ENCODE measurements around the gene PLCB1. TPM values are rescaled to one million over a fixed set of nuclear protein-coding genes. Genes with fewer than 3 reads are reported as not detected.
A peak's percentile ranks its signal among the peaks of the same experiment; 100 is the strongest.

PLCB1 gene
- total and polyA plus RNA-seq, 7 donors, result 1.5 to 10.7 (median 4.2) TPM

DNA sequence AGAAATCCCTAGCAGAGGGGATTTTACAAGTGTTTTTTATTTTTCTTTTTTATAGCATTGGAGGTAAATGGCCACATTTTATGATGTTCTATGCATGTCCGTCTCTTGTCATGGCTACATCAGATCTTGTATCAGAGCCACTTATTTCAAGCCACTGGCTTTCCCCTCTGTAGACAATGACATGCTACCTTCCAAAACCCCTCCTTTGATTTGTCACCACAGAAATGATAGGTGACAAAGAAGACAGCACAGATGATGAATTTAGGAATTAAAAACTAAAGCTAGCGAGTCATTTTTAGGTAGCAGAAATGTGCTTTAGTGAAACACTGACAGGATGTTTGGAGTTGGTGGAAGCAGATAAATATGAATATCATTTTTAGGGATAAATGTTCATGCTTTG, 20.8 kb downstream of the PLCB1 start:
- 80 to 93% (median 88%) methylated on average over 2 of the region's 2 CpGs for WGBS, 3 donors
- no peaks in the 10 kb centered on the region for H3K27me3 ChIP-seq (ENCODE audit: insufficient read depth in 3 of 3, low read length in 2 of 3)
- TF ChIP-seq, protein P1, sequence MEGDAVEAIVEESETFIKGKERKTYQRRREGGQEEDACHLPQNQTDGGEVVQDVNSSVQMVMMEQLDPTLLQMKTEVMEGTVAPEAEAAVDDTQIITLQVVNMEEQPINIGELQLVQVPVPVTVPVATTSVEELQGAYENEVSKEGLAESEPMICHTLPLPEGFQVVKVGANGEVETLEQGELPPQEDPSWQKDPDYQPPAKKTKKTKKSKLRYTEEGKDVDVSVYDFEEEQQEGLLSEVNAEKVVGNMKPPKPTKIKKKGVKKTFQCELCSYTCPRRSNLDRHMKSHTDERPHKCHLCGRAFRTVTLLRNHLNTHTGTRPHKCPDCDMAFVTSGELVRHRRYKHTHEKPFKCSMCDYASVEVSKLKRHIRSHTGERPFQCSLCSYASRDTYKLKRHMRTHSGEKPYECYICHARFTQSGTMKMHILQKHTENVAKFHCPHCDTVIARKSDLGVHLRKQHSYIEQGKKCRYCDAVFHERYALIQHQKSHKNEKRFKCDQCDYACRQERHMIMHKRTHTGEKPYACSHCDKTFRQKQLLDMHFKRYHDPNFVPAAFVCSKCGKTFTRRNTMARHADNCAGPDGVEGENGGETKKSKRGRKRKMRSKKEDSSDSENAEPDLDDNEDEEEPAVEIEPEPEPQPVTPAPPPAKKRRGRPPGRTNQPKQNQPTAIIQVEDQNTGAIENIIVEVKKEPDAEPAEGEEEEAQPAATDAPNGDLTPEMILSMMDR (IDR thresholded peaks at IDR 0.05), result no peak

DNA sequence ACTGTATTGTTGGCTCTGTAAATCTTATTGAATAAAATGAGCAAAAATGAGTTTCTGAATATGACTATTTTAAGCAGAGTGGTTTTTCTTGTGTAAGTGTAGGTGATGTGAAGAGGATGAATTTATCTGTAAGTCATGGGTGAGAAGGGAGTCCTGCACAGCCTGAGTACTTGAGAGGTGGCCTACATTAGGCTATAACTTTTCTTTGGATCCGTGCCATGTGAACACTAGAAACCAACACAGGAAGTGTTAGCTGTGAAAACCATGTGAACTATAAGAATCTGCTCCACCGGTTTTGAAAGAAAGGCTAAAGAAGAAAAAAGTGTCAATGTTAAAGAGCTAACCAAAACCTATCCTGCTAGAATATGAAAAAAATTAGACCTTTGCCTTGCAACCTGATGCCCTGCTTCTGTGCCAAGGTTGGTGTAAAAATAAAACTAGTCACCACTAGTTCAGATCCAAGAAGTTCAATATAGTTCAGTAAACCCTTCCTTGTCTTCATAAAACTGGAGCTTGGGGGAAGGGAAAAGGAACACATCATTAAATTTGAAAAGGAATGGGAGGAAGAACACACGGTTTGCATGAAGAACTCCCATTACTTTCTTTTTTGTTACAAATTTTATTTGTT, 21.3 kb downstream of the PLCB1 start:
- 11 to 24% (median 14%) methylated on average over 3 of the region's 3 CpGs for WGBS, 3 donors
- H3K4me1 ChIP-seq, result peaks cover 57% of the 10 kb centered on the region
- H3K27ac ChIP-seq, result peak overlapping the region; percentile 78
- H3K27me3 ChIP-seq (ENCODE audit: insufficient read depth in 3 of 3, low read length in 2 of 3), result no peaks in the 10 kb centered on the region
- intact Hi-C loops (cut with DNase I), result no loop called here
- ATAC-seq (peak in 3 of 4 donors; percentile 59 to 75 (median 70)), DNase-seq (no peak)
- TF ChIP-seq, protein P1 (IDR thresholded peaks at IDR 0.05), result no peak
- peak overlapping the region; percentile 23 for H3K4me3 ChIP-seq
- no peaks in the 10 kb centered on the region for H3K9me3 ChIP-seq
- no peaks in the 10 kb centered on the region for H3K36me3 ChIP-seq (ENCODE audit: insufficient read depth in 1 of 2, low read depth in 1 of 2)

More for the DNA sequence above, 20.8 kb downstream of the PLCB1 start:
- Histone ChIP-seq H3K27ac (peak overlapping the region; percentile 78), H3K4me3 (no peak overlapping the region), H3K4me1 (peaks cover 57% of the 10 kb centered on the region), H3K9me3 (no peaks in the 10 kb centered on the region), H3K36me3 (ENCODE audit: insufficient read depth in 1 of 2, low read depth in 1 of 2) (no peaks in the 10 kb centered on the region)
- no peak for DNase-seq
- no peak for ATAC-seq
- intact Hi-C loops (cut with DNase I), result no loop called here

DNA sequence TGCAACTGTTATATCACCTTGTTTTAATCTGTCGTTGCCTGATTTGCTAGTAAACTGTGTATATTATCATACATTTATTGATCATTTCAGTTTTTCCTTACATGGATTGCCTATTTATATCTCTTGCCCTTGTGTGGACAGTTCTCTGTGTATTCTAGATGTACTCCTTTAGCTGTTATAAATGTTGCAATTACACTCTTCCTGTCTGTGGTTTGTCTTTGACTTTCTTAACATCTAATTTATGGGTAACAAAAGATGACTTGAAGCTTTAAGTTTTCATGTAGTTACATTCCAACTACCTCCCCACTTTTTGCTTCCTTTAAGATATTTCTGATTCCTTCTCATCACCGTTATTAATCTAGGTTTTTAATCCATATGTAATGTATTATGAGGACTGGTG, 22.6 kb downstream of the PLCB1 start:
- TF ChIP-seq, protein P1 (IDR thresholded peaks at IDR 0.05), result no peak
- intact Hi-C loops (cut with DNase I), result no loop called here
- H3K4me1 ChIP-seq, result peaks cover 57% of the 10 kb centered on the region
- WGBS, 3 donors, result 91 to 96% (median 95%) methylated on average over 2 of the region's 2 CpGs
- H3K9me3 ChIP-seq, result no peaks in the 10 kb centered on the region
- peak in 1 of 4 donors; percentile 30 for ATAC-seq
- no peak overlapping the region for H3K4me3 ChIP-seq
- H3K27me3 ChIP-seq (ENCODE audit: insufficient read depth in 3 of 3, low read length in 2 of 3), result no peaks in the 10 kb centered on the region
- H3K27ac ChIP-seq, result peak overlapping the region; percentile 78
- DNase-seq, result no peak
- H3K36me3 ChIP-seq (ENCODE audit: insufficient read depth in 1 of 2, low read depth in 1 of 2), result no peaks in the 10 kb centered on the region

DNA sequence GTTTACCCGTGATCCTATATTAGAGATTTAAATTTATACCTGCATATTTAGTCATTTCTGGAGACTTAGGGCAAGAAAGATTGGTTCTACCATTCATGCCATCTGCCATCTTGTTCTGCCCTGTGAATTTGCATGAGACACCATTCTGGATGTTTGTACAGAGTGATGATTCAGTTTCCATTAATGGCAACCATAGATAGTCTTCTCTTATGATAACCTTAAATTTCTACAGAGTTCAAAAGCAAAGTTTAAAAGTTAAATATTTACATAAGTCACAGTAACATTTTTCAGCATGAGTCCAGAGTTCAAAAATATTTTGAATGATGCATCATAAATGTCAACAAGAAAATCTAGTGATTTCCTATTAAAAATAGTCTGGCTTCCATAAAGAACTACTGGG, 23.2 kb downstream of the PLCB1 start:
- H3K4me3 ChIP-seq, result no peak overlapping the region
- peak overlapping the region; percentile 78 for H3K27ac ChIP-seq
- no peaks in the 10 kb centered on the region for H3K36me3 ChIP-seq (ENCODE audit: insufficient read depth in 1 of 2, low read depth in 1 of 2)
- peaks cover 57% of the 10 kb centered on the region for H3K4me1 ChIP-seq
- no peak for DNase-seq
- no peaks in the 10 kb centered on the region for H3K9me3 ChIP-seq
- TF ChIP-seq, protein P1 (IDR thresholded peaks at IDR 0.05), result no peak
- 90 to 100% (median 95%) methylated on average over 1 of the region's 1 CpG for WGBS, 3 donors
- intact Hi-C loops (cut with DNase I), result no loop called here
- ATAC-seq, result peak in 3 of 4 donors; percentile 42 to 70 (median 65)
- no peaks in the 10 kb centered on the region for H3K27me3 ChIP-seq (ENCODE audit: insufficient read depth in 3 of 3, low read length in 2 of 3)

DNA sequence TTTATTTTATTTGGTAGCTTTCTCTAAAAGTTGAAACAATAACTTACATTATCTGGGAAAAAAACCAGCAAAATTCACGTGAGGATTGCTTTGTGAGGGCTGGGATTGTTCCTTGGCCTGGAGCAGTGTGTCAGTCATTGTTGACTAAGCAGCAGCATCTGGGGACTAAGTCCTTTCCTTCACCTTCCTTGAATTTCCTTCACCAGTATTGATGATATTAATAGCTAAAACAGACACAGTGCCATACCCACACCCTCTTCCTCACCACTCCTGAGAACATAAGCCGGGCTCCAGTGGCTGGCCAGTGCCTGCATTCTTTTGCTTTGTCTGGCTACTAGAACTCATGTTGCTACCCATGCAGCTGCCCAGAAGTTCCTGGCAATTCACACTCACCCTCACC, 23.7 kb downstream of the PLCB1 start:
- WGBS, 3 donors, result 7 to 13% (median 12%) methylated on average over 2 of the region's 2 CpGs
- Histone ChIP-seq H3K4me3 (no peak overlapping the region), H3K4me1 (peaks cover 56% of the 10 kb centered on the region), H3K36me3 (ENCODE audit: insufficient read depth in 1 of 2, low read depth in 1 of 2) (no peaks in the 10 kb centered on the region), H3K9me3 (no peaks in the 10 kb centered on the region), H3K27me3 (ENCODE audit: insufficient read depth in 3 of 3, low read length in 2 of 3) (no peaks in the 10 kb centered on the region), H3K27ac (peak overlapping the region; percentile 78)
- ATAC-seq, result peak; percentile 76 to 94 (median 84)
- peak in 1 of 2 donors; percentile 56 for DNase-seq
- TF ChIP-seq, protein P1 (IDR thresholded peaks at IDR 0.05), result no peak
- intact Hi-C loops (cut with DNase I), result no loop called here
